GM19467 (cell line): ENCODE data around the gene MEGF6.
"Not testable (repeated sequence)": the region's sequence is repeated elsewhere in the genome, so short reads cannot be mapped to it uniquely, and the experiment has no call there.

Source experiments
- ATAC-seq: cut with Tn5 transposase; IDR thresholded peaks from one replicate; pipeline ENCODE4 v1.9.1; 2021; ENCODE audit warnings: mild to moderate bottlenecking, moderate library complexity; ENCODE audit not compliant: unreplicated experiment

Gene MEGF6

DNA sequence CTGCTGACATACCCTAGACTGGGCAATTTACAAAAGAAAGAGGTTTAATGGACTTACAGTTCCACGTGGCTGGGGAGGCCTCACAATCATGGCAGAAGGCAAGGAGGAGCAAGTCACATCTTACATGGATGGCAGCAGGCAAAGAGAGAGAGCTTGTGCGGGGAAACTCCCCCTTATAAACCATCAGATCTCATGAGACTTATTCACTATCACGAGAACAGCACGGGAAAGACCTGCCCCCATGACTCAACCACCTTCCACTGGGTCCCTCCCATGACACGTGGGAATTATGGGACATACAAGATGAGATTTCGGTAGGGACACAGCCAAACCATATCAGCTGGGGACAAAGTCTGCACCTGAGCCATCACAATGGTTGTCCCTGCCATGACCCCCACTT is 35.8 kb downstream of the MEGF6 start:
- not testable (repeated sequence) for ATAC-seq

GRCh38 chr1:3573500-3573899 is 37.8 kb downstream of the MEGF6 start:
- no peak for ATAC-seq

GRCh38 chr1:3572638-3573037 is 38.7 kb downstream of the MEGF6 start:
- not testable (repeated sequence) for ATAC-seq

- ATAC-seq: no peak
Measured at GRCh38 chr1:3571263-3571662, 40.0 kb downstream of the MEGF6 start.

DNA sequence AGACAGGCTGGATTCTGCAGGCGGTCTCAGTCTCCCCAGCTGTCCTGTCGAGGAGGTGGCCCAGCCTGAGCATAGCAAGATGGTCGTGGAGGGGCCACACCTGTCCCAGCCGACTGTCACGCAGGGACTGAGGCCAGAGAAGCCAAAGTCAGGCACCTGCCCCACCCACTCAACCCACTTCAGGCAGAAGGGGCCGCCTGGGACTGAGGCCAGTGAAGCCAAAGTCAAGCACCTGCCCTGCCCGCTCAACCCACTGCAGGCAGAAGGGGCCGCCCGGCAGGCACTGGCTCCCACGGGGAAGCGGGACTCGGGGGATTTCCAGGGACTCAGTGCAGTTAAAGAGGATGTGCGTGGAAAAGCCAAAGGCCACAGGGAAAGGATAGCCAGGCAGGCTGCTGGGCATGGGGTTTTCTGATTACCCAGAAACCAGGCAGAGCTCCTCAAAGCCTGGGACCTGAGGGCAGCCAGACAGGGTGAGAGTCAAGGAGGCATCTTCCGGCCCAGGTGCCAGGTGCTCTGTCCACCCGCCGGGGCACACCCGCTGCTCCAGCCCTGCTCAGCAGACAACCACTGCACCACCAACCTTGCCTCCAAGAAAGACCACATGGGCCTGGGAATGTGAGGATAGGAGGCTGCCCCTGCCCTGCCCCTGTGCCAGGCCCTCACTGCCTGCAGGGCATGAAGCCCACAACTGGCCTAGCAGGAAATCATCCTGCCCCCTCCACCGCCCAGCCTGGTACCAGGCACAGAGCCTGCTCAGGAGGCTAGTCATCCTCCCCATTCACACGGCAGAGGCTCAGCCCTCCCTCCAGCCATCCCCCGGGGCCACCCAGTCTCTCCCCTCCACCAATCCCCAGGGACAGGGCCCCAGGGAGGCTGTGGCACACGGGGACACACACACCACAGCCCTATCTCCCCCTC is 41.0 kb downstream of the MEGF6 start:
- no peak for ATAC-seq

- no peak for ATAC-seq
Measured at GRCh38 chr1:3569436-3569835, 41.9 kb downstream of the MEGF6 start.

- no peak for ATAC-seq
Measured at GRCh38 chr1:3568815-3569435, 42.4 kb downstream of the MEGF6 start.

DNA sequence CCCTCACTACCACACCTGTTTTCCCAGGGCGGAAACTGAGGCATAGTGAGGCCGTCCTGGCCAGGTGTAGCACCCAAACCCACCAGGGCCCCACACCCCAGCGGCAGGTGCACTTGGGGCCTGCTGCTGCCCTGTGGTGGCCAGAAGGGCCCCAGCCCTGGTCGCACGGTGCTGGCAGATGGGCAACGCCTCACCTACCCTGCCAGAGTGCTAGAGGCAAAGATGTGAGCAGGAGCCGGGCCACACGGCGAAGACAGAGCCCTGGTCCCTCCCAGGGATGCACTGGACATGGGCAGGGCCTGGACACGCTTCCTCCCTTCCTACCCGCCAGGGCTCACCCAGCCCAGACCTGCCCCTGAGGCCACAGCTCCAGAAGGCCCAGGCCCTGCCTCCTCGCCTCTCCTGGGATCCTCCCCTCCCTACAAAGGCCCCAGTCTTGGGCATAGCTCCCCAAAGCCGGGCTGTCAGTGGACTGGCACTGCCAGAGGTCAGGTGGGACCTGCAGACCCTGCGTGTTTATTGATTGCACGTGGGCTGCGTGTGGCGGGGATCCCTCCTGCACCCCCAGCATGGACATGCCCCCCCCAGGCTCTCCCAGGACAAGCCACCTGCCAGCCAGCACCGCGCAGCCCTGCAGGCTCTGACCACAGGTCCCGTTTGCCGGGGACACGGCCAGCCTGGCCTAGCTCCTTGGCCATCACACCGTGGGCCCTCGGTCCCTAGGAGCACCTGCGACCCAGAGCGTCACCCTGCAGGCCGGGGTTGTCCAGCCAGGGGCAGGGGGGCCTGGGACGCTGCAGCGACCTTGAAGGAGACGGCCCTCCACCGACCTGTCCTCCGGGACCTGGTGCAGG is 44.1 kb downstream of the MEGF6 start:
- ATAC-seq: no peak

DNA sequence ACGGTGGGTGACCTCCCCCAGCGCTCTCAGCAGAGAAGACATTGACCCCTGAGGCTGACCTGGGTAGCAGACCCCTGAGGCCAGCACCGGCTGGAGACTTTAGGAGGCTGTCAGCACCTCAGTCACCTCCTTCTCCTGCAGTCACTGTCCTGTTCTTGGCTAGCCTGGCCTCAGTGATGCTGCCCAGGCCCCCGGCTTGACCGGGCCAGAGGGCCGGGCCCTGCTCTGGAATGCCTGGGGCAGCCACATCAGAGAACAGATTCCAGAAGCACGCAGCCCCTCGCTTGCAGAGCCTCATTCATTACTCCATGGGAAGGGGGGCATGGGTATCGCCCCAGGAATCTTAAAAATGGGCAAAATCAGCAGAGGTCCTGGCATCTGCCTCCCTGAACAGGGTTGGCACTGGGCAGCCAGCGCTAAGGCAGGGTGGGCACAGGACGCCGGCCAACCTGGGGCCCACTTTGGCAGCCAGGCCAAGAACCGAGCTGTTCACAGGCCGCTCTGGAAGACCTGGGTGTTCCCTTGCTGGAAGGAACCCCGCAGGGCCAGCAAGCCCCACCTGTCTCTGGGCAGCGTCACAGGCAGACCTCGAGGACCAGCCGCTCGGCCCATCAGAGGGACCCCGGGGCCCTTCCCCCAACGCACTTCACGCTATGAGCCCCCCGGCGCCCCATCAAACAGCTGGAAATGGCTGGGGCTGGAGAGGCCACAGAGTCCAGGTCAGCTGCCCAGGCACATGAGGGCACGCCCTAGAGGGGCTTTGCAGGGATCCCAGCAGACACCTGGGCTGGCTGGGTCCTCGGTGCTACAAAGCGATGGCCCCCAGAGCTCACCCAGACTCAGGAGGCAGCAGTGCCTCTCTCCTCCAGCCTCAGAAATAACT is 45.1 kb downstream of the MEGF6 start:
- ATAC-seq: no peak

GRCh38 chr1:3564921-3565831 is 46.1 kb downstream of the MEGF6 start:
- ATAC-seq: no peak

GRCh38 chr1:3563610-3564009 is 47.7 kb downstream of the MEGF6 start:
- ATAC-seq: no peak

- ATAC-seq: no peak
Measured at GRCh38 chr1:3563125-3563524, 48.2 kb downstream of the MEGF6 start.

DNA sequence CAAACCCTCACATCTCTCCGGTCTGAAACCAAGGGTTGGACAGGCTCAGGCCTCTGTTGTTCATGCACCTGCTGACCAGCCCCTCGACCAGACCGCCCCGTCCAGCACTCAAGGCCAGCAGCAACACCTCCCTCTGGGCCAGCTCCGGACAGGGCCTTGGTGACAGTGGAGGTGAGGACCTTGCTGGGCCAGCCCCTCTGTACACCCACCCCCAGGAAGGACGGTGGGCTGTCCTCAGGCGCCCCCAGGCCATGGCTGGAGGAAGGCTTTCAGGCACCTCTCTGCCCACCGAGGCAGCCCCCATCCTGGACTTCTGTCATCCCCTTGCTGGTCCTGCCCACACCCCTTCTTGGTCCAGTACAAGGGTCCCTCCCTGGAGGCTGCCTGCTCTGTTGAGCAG is 48.6 kb downstream of the MEGF6 start:
- ATAC-seq: no peak

GRCh38 chr1:3561702-3562101 is 49.6 kb downstream of the MEGF6 start:
- ATAC-seq: no peak

DNA sequence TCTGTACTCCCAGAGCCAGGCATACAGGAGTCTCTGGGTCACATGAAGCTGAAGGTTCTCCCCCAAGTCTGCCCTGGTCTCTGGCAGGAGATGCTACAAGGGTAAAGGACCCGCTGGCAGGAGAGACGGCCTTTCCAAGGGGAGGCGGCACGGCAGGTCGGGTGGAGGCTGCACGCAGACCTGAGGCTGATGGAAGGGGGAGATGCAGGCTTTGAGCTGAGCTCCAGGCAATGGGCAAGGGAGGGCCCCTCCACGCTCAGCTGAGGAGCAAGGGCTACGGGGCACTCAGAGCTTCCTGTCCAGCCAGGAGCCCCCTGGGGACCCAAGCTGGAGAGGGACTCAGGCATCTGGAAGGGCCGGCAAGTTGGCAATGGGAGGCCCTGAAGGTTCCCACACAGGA is 50.3 kb downstream of the MEGF6 start:
- ATAC-seq: no peak

DNA sequence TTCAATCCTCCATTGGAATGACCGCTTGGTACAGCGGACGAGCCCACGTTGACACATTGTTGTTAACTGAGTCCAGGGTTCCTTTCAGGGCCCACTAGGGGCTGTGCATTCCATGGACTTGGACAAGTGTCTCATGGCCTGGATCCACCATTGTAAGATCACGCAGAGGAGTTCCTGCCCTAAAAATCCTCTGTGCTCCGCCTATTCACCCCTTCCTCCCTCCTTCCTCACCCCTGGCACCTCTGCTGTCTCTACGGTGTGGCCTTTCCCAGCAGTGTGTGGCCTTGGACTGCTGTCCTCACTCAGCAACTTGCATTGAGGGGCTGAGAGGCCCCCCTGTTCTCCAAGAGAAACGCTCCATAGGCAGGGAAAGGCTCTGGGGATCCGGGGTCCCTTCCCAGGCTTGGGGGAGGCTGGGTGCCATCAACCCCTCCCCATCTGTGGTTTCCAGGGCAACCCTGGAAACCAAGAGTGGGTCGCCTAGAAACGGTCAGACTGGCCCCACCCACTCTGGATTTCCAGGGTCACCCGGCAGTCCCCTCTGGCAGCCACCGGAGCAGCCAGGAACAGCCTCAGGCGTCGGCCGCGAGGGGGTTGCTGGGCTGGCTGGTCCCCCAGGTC is 50.9 kb downstream of the MEGF6 start:
- ATAC-seq: no peak

- no peak for ATAC-seq
Measured at GRCh38 chr1:3558036-3558726, 53.1 kb downstream of the MEGF6 start.

DNA sequence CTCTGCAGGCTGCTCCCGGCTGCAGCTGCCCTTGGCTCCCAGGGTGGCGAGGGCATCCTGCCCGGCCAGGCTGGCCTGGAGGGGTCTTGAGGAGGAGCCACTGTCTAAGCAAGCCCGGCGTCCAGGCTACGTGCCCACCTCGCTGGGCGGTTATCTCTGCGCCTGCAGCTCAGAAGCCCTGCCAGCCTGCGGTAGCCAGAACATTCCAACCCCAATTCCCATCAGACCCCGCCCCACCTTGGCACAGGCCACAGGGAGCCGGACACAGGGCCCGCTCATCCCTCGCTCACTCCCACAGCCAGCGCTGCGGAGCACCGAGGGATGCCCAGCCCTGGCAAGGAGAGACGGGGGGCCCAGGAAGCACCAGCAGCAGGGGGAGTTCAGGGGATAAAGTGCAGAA is 53.9 kb downstream of the MEGF6 start:
- ATAC-seq: no peak
